ENCODE results near the gene HSDL1. TPM values are rescaled to one million over a fixed set of nuclear protein-coding genes. Genes with fewer than 3 reads are reported as not detected.

HSDL1 gene
- total and polyA plus RNA-seq, 8 donors = 7.2 to 374 (median 9.2) TPM

GRCh38 chr16:84091460-84091859 is 53.5 kb downstream of the HSDL1 start:
- Histone ChIP-seq H3K36me3 (peaks cover 82 to 99% (median 97%) of the 10 kb centered on the region in 4 donors), H3K27me3 (no peaks in the 10 kb centered on the region), H3K27ac (no peak overlapping the region), H3K9me3 (no peaks in the 10 kb centered on the region), H3K4me3 (no peak overlapping the region), H3K4me1 (peaks cover 0 to 17% (median 10%) of the 10 kb centered on the region in 4 donors)
- intact Hi-C loops (cut with DNase I; ENCODE audit: low total_unique reads) = no loop called here
- WGBS, 5 donors = 84 to 91% (median 89%) methylated on average over 10 of the region's 10 CpGs
- DNase-seq = no peak
- TF ChIP-seq CTCF (IDR thresholded peaks at IDR 0.05) (no peak), POLR2A (IDR thresholded peaks at IDR 0.05) (no peak), EP300 (IDR thresholded peaks at IDR 0.05) (no peak), POLR2AphosphoS5 (IDR thresholded peaks at IDR 0.05) (no peak)

- DNase-seq = no peak
- WGBS, 5 donors = 89 to 98% (median 92%) methylated on average over 9 of the region's 9 CpGs
- Histone ChIP-seq H3K27me3 (no peaks in the 10 kb centered on the region), H3K4me1 (peaks cover 0 to 18% (median 0%) of the 10 kb centered on the region in 4 donors), H3K36me3 (peaks cover 81 to 98% (median 97%) of the 10 kb centered on the region in 4 donors), H3K9me3 (no peaks in the 10 kb centered on the region), H3K27ac (no peak overlapping the region), H3K4me3 (no peak overlapping the region)
- intact Hi-C loops (cut with DNase I; ENCODE audit: low total_unique reads) = no loop called here
- no peak for TF ChIP-seq CTCF (IDR thresholded peaks at IDR 0.05)
- no peak for TF ChIP-seq EP300 (IDR thresholded peaks at IDR 0.05)
- TF ChIP-seq POLR2AphosphoS5 (IDR thresholded peaks at IDR 0.05) = no peak
- no peak for TF ChIP-seq POLR2A (IDR thresholded peaks at IDR 0.05)
Observed at GRCh38 chr16:84090211-84090610, 54.8 kb downstream of the HSDL1 start.

- TF ChIP-seq EP300 (IDR thresholded peaks at IDR 0.05) (no peak), CTCF (IDR thresholded peaks at IDR 0.05) (no peak), POLR2AphosphoS5 (IDR thresholded peaks at IDR 0.05) (no peak), POLR2A (IDR thresholded peaks at IDR 0.05) (no peak)
- Histone ChIP-seq H3K4me3 (no peak overlapping the region), H3K27ac (no peak overlapping the region), H3K27me3 (no peaks in the 10 kb centered on the region), H3K9me3 (no peaks in the 10 kb centered on the region), H3K36me3 (peaks cover 71 to 97% (median 92%) of the 10 kb centered on the region in 4 donors), H3K4me1 (peaks cover 0 to 26% (median 4%) of the 10 kb centered on the region in 4 donors)
- 59 to 71% (median 70%) methylated on average over 15 of the region's 15 CpGs for WGBS, 5 donors
- peak; percentile 44 to 65 for DNase-seq
- intact Hi-C loops (cut with DNase I; ENCODE audit: low total_unique reads) = loop anchor here (5.0 kb wide), 1 partner anchor 98 kb away; the partner anchor contains the start of gene TAF1C
Observed at GRCh38 chr16:84088695-84089395, 56.1 kb downstream of the HSDL1 start.

GRCh38 chr16:84087466-84088151 is 57.4 kb downstream of the HSDL1 start:
- intact Hi-C loops (cut with DNase I; ENCODE audit: low total_unique reads) = loop anchor here (5.0 kb wide), 1 partner anchor 100 kb away; the partner anchor contains the start of gene TAF1C
- 77 to 82% (median 77%) methylated on average over 11 of the region's 11 CpGs for WGBS, 5 donors
- H3K27me3 ChIP-seq = no peaks in the 10 kb centered on the region
- peaks cover 63 to 97% (median 91%) of the 10 kb centered on the region in 4 donors for H3K36me3 ChIP-seq
- H3K4me3 ChIP-seq = no peak overlapping the region
- no peaks in the 10 kb centered on the region for H3K9me3 ChIP-seq
- TF ChIP-seq CTCF (IDR thresholded peaks at IDR 0.05) = no peak
- TF ChIP-seq POLR2AphosphoS5 (IDR thresholded peaks at IDR 0.05) = no peak
- no peak for TF ChIP-seq POLR2A (IDR thresholded peaks at IDR 0.05)
- TF ChIP-seq EP300 (IDR thresholded peaks at IDR 0.05) = no peak
- no peak overlapping the region for H3K27ac ChIP-seq
- no peak for DNase-seq
- H3K4me1 ChIP-seq = peaks cover 0 to 30% (median 4%) of the 10 kb centered on the region in 4 donors
